ENCODE data around the gene SMG7.

- TF ChIP-seq POLR2AphosphoS5 (IDR thresholded peaks at IDR 0.05) (no peak), REST (IDR thresholded peaks at IDR 0.05; ENCODE audit: borderline replicate concordance) (no peak), SMC3 (conservative IDR thresholded peaks at IDR 0.05; ENCODE audit: poor library complexity) (no peak), MXI1 (conservative IDR thresholded peaks at IDR 0.05; ENCODE audit: poor library complexity, severe bottlenecking) (no peak), EZH2 (IDR thresholded peaks at IDR 0.05; ENCODE audit: borderline replicate concordance, insufficient read depth, low read length, poor library complexity, severe bottlenecking) (no peak), RAD21 (conservative IDR thresholded peaks at IDR 0.05) (no peak)
- TF ChIP-seq, protein P1, sequence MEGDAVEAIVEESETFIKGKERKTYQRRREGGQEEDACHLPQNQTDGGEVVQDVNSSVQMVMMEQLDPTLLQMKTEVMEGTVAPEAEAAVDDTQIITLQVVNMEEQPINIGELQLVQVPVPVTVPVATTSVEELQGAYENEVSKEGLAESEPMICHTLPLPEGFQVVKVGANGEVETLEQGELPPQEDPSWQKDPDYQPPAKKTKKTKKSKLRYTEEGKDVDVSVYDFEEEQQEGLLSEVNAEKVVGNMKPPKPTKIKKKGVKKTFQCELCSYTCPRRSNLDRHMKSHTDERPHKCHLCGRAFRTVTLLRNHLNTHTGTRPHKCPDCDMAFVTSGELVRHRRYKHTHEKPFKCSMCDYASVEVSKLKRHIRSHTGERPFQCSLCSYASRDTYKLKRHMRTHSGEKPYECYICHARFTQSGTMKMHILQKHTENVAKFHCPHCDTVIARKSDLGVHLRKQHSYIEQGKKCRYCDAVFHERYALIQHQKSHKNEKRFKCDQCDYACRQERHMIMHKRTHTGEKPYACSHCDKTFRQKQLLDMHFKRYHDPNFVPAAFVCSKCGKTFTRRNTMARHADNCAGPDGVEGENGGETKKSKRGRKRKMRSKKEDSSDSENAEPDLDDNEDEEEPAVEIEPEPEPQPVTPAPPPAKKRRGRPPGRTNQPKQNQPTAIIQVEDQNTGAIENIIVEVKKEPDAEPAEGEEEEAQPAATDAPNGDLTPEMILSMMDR (IDR thresholded peaks at IDR 0.05; ENCODE audit: poor library complexity, severe bottlenecking), result no peak
These were observed 111.2 kb downstream of the SMG7 start for GRCh38 chr1:183583466-183583865.

All from neural cell (in vitro differentiated cells).